WTC11 (cell line): ENCODE data around the gene GRWD1. TPM values are rescaled to one million over a fixed set of nuclear protein-coding genes. Genes with fewer than 3 reads are reported as not detected.

Source experiments
- ATAC-seq: fragments of 200-7000 bp; cut with Tn5 transposase; 2 replicates; pipeline ENCODE4 v1.10.0; 2021; ENCODE audit warnings: mild to moderate bottlenecking, moderate library complexity
- CTCF ChIA-PET: fragments of 300-600 bp; sonication (Branson Sonifier 250); formaldehyde crosslinking; loops from one replicate; lab custom pipeline; 2021; ENCODE audit warnings: antibody characterized with exemption; lab: Charles Lee
- POLR2A ChIA-PET: fragments of 350-600 bp; sonication (Branson Sonifier 250); formaldehyde crosslinking; loops from one replicate; lab custom pipeline; 2021; ENCODE audit warnings: antibody characterized with exemption; lab: Charles Lee
- DNase-seq: peaks from one replicate; pipeline ENCODE4 v3.0.0; 2021; ENCODE audit warnings: low spot score
- H3K27ac Mint-ChIP-seq: 2 replicates; pipeline ENCODE4 v1.8.0; 2021; ENCODE audit warnings: mixed read lengths
- H3K27me3 Mint-ChIP-seq: 2 replicates; pipeline ENCODE4 v1.8.0; 2021; ENCODE audit warnings: low read depth, mild to moderate bottlenecking, moderate library complexity, mixed read lengths
- H3K36me3 Mint-ChIP-seq: 2 replicates; pipeline ENCODE4 v1.8.0; 2021; ENCODE audit warnings: mixed read lengths
- H3K4me1 Mint-ChIP-seq: 2 replicates; pipeline ENCODE4 v1.8.0; 2022; ENCODE audit warnings: mixed read lengths
- H3K4me3 Mint-ChIP-seq: 2 replicates; pipeline ENCODE4 v1.8.0; 2021; ENCODE audit warnings: mild to moderate bottlenecking, moderate library complexity, mixed read lengths
- H3K9me3 Mint-ChIP-seq: 2 replicates; pipeline ENCODE4 v1.8.0; 2021; ENCODE audit warnings: mixed read lengths
- CBFB ChIP-seq: sonication (generic); formaldehyde crosslinking; IDR thresholded peaks from 2 replicates; pipeline ENCODE4 v1.8.1; 2022; ENCODE audit warnings: mild to moderate bottlenecking, low read depth, missing genetic modification reagents
- CREM ChIP-seq: sonication (generic); formaldehyde crosslinking; IDR thresholded peaks from 2 replicates; pipeline ENCODE4 v1.8.1; 2022; ENCODE audit warnings: mild to moderate bottlenecking, missing genetic modification reagents, moderate library complexity
- ESRRA ChIP-seq: sonication (generic); formaldehyde crosslinking; IDR thresholded peaks from 2 replicates; pipeline ENCODE4 v1.8.1; 2022; ENCODE audit warnings: mild to moderate bottlenecking, missing genetic modification reagents, borderline replicate concordance
- ETV6 ChIP-seq: sonication (generic); formaldehyde crosslinking; IDR thresholded peaks from 2 replicates; pipeline ENCODE4 v1.8.1; 2022; ENCODE audit warnings: mild to moderate bottlenecking, missing genetic modification reagents
- FOXK1 ChIP-seq: sonication (generic); formaldehyde crosslinking; IDR thresholded peaks from 2 replicates; pipeline ENCODE4 v1.8.0; 2022; ENCODE audit warnings: mild to moderate bottlenecking, moderate library complexity, missing genetic modification reagents
- FOXP1 ChIP-seq: sonication (generic); formaldehyde crosslinking; IDR thresholded peaks from 2 replicates; pipeline ENCODE4 v1.8.0; 2022; ENCODE audit warnings: missing genetic modification reagents, mild to moderate bottlenecking, moderate library complexity, borderline replicate concordance
- GABPB1 ChIP-seq: sonication (generic); formaldehyde crosslinking; IDR thresholded peaks from 2 replicates; pipeline ENCODE4 v1.8.1; 2023; ENCODE audit warnings: mild to moderate bottlenecking, missing genetic modification reagents
- GRHL2 ChIP-seq: fragments of 250-450 bp; sonication (Bioruptor Pico); IDR thresholded peaks from 2 replicates; pipeline ENCODE4 v1.8.0; 2022; ENCODE audit warnings: mild to moderate bottlenecking, moderate library complexity; ENCODE audit not compliant: insufficient replicate concordance, severe bottlenecking
- JUN ChIP-seq: sonication (generic); formaldehyde crosslinking; IDR thresholded peaks from 2 replicates; pipeline ENCODE4 v1.8.0; 2023; ENCODE audit warnings: mild to moderate bottlenecking, missing genetic modification reagents
- KAT7 ChIP-seq: sonication (generic); formaldehyde crosslinking; IDR thresholded peaks from 2 replicates; pipeline ENCODE4 v1.8.1; 2023; ENCODE audit warnings: missing genetic modification reagents, mild to moderate bottlenecking, borderline replicate concordance
- MXD4 ChIP-seq: fragments of 250-450 bp; sonication (Bioruptor Pico); IDR thresholded peaks from 2 replicates; pipeline ENCODE4 v1.8.0; 2021; ENCODE audit warnings: mild to moderate bottlenecking, moderate library complexity, borderline replicate concordance
- MYBL2 ChIP-seq: sonication (generic); formaldehyde crosslinking; IDR thresholded peaks from 2 replicates; pipeline ENCODE4 v1.8.1; 2023; ENCODE audit warnings: mild to moderate bottlenecking, moderate library complexity, missing genetic modification reagents
- NR3C1 ChIP-seq: sonication (generic); formaldehyde crosslinking; conservative IDR thresholded peaks from 2 replicates; pipeline ENCODE4 v1.8.1; 2023; ENCODE audit warnings: low read depth, mild to moderate bottlenecking, missing genetic modification reagents
- PRRX2 ChIP-seq: fragments of 250-450 bp; sonication (Bioruptor Pico); IDR thresholded peaks from 2 replicates; pipeline ENCODE4 v1.8.0; 2021; ENCODE audit warnings: mild to moderate bottlenecking
- TCF7 ChIP-seq: sonication (generic); formaldehyde crosslinking; IDR thresholded peaks from 2 replicates; pipeline ENCODE4 v1.8.0; 2022; ENCODE audit warnings: mild to moderate bottlenecking, low read depth, missing genetic modification reagents, moderate library complexity
- TEAD1 ChIP-seq: sonication (generic); formaldehyde crosslinking; IDR thresholded peaks from 2 replicates; pipeline ENCODE4 v1.8.0; 2022; ENCODE audit warnings: mild to moderate bottlenecking, missing genetic modification reagents
- ZNF121 ChIP-seq: sonication (generic); formaldehyde crosslinking; IDR thresholded peaks from 2 replicates; pipeline ENCODE4 v1.8.0; 2023; ENCODE audit warnings: missing genetic modification reagents
- ZNF138 ChIP-seq: sonication (generic); formaldehyde crosslinking; conservative IDR thresholded peaks from 2 replicates; pipeline ENCODE4 v1.8.1; 2022; ENCODE audit warnings: mild to moderate bottlenecking, moderate library complexity, missing genetic modification reagents
- ZNF263 ChIP-seq: sonication (generic); formaldehyde crosslinking; IDR thresholded peaks from 2 replicates; pipeline ENCODE4 v1.8.1; 2022; ENCODE audit warnings: low read depth, mild to moderate bottlenecking, moderate library complexity, missing genetic modification reagents
- ZNF317 ChIP-seq: sonication (generic); formaldehyde crosslinking; IDR thresholded peaks from 2 replicates; pipeline ENCODE4 v1.8.1; 2023; ENCODE audit warnings: low read depth, mild to moderate bottlenecking, moderate library complexity, missing genetic modification reagents, borderline replicate concordance
- total RNA-seq: library from RNA; stranded (reverse); gene quantifications from 3 replicates; pipeline ENCODE4 v1.2.3, GENCODE V29; 2021
- TF ChIP-seq, protein P1 (sequence below): sonication (generic); formaldehyde crosslinking; IDR thresholded peaks from 2 replicates; pipeline ENCODE4 v1.8.1; 2022; ENCODE audit warnings: low read depth, missing genetic modification reagents, borderline replicate concordance
- TF ChIP-seq, protein P2 (sequence below): sonication (generic); formaldehyde crosslinking; IDR thresholded peaks from 2 replicates; pipeline ENCODE4 v1.8.0; 2022; ENCODE audit warnings: mild to moderate bottlenecking, missing genetic modification reagents
- TF ChIP-seq, protein P3 (sequence below): sonication (generic); formaldehyde crosslinking; IDR thresholded peaks from 2 replicates; pipeline ENCODE4 v1.8.1; 2022; ENCODE audit warnings: missing genetic modification reagents, borderline replicate concordance
- TF ChIP-seq, protein P4 (sequence below): fragments of 250-450 bp; sonication (Bioruptor Pico); IDR thresholded peaks from 2 replicates; pipeline ENCODE4 v1.8.0; 2021; ENCODE audit warnings: mild to moderate bottlenecking
- TF ChIP-seq, protein P5 (sequence below): sonication (generic); formaldehyde crosslinking; IDR thresholded peaks from 2 replicates; pipeline ENCODE4 v1.8.1; 2023; ENCODE audit warnings: mild to moderate bottlenecking, moderate library complexity, missing genetic modification reagents

GRWD1 gene
- total RNA-seq, 1 experiment from 2014 or later: 67.2 TPM

DNA sequence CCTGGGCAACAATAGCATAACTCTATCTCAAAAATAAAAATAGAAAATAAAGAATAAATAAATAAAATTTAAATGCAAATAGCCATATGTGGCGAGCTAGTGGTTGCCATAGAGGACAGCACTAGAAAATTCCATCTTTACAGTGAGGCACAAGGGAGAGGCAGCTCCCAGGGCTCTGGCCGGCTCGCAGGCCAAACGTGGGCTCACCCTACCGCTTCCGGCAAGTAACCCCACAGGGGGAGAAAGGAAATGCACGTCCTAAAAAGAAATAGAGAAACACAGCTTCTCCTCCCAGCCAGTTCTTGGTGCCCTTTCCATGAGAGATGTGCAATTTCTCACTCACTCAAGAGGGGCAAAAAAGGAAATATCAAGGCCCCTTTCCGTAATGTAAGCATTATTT, 12.4 kb upstream of the GRWD1 start:
- Mint-ChIP-seq H3K4me3 (no peak overlapping the region), H3K27ac (no peak overlapping the region), H3K4me1 (peaks cover 7% of the 10 kb centered on the region), H3K27me3 (no peaks in the 10 kb centered on the region), H3K36me3 (peaks cover 32% of the 10 kb centered on the region), H3K9me3 (peaks cover 4% of the 10 kb centered on the region; the same call in 1 of the 2 replicates)
- ChIA-PET CTCF (interaction anchor here (0.7 to 2.2 kb wide), 7 partner anchors 12 to 119 kb away, joined by 3 to 21 read pairs (median 4); partner anchors contain the start of genes GRWD1 and KDELR1), POLR2A (interaction anchor here (0.6 to 0.9 kb wide), 2 partner anchors 10 to 21 kb away, joined by 3 to 4 read pairs; no protein-coding TSS in a partner anchor)
- TF ChIP-seq NR3C1 (CRISPR knock-in tag): no peak
- TF ChIP-seq, protein P1, sequence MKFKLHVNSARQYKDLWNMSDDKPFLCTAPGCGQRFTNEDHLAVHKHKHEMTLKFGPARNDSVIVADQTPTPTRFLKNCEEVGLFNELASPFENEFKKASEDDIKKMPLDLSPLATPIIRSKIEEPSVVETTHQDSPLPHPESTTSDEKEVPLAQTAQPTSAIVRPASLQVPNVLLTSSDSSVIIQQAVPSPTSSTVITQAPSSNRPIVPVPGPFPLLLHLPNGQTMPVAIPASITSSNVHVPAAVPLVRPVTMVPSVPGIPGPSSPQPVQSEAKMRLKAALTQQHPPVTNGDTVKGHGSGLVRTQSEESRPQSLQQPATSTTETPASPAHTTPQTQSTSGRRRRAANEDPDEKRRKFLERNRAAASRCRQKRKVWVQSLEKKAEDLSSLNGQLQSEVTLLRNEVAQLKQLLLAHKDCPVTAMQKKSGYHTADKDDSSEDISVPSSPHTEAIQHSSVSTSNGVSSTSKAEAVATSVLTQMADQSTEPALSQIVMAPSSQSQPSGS: no peak
- no peak for TF ChIP-seq KAT7 (CRISPR knock-in tag)
- TF ChIP-seq FOXK1 (CRISPR knock-in tag): no peak
- TF ChIP-seq JUN (CRISPR knock-in tag): no peak
- no peak for TF ChIP-seq ESRRA (CRISPR knock-in tag)
- TF ChIP-seq, protein P2, sequence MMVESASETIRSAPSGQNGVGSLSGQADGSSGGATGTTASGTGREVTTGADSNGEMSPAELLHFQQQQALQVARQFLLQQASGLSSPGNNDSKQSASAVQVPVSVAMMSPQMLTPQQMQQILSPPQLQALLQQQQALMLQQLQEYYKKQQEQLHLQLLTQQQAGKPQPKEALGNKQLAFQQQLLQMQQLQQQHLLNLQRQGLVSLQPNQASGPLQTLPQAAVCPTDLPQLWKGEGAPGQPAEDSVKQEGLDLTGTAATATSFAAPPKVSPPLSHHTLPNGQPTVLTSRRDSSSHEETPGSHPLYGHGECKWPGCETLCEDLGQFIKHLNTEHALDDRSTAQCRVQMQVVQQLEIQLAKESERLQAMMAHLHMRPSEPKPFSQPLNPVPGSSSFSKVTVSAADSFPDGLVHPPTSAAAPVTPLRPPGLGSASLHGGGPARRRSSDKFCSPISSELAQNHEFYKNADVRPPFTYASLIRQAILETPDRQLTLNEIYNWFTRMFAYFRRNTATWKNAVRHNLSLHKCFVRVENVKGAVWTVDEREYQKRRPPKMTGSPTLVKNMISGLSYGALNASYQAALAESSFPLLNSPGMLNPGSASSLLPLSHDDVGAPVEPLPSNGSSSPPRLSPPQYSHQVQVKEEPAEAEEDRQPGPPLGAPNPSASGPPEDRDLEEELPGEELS (CRISPR knock-in tag): no peak
- TF ChIP-seq ZNF263 (CRISPR knock-in tag): no peak
- no peak for TF ChIP-seq MXD4 (CRISPR knock-in tag)
- ATAC-seq (peak; percentile 65), DNase-seq (no peak)

DNA sequence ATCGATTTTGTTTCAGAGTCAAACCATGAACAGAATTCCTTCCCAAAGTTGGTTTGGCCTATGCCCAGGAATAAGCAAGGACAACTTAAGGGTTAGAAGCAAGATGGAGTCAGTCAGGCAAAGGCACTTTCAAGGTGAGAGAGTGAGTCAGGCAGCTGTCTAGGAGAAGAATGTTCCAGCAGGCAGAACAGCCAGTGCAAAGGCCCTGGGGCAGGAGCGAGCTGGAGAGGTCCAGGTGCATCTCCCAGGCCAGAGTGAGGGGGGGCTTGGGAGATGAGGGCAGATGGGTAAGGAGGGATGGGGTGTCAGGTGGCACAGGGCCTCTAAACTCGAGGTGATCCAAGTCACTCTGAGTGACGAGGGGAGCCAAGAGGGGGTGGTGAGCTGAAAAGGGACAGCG, 9.2 kb upstream of the GRWD1 start:
- Mint-ChIP-seq H3K9me3 (no peaks in the 10 kb centered on the region), H3K27ac (no peak overlapping the region), H3K36me3 (peaks cover 10% of the 10 kb centered on the region; the same call in 1 of the 2 replicates), H3K4me3 (no peak overlapping the region), H3K4me1 (peaks cover 7% of the 10 kb centered on the region), H3K27me3 (peaks cover 3% of the 10 kb centered on the region)
- ATAC-seq (no peak), DNase-seq (no peak)
- CTCF ChIA-PET: no interaction called here
- POLR2A ChIA-PET: no interaction called here
- no peak for TF ChIP-seq TEAD1 (CRISPR knock-in tag)
- no peak for TF ChIP-seq PRRX2 (CRISPR knock-in tag)
- no peak for TF ChIP-seq ETV6 (CRISPR knock-in tag)
- TF ChIP-seq, protein P3, sequence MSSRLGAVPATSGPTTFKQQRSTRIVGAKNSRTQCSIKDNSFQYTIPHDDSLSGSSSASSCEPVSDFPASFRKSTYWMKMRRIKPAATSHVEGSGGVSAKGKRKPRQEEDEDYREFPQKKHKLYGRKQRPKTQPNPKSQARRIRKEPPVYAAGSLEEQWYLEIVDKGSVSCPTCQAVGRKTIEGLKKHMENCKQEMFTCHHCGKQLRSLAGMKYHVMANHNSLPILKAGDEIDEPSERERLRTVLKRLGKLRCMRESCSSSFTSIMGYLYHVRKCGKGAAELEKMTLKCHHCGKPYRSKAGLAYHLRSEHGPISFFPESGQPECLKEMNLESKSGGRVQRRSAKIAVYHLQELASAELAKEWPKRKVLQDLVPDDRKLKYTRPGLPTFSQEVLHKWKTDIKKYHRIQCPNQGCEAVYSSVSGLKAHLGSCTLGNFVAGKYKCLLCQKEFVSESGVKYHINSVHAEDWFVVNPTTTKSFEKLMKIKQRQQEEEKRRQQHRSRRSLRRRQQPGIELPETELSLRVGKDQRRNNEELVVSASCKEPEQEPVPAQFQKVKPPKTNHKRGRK (CRISPR knock-in tag): no peak
- no peak for TF ChIP-seq ZNF317
- TF ChIP-seq ZNF138 (CRISPR knock-in tag): no peak
- no peak for TF ChIP-seq FOXP1
- no peak for TF ChIP-seq GRHL2 (CRISPR knock-in tag)
- no peak for TF ChIP-seq GABPB1
- no peak for TF ChIP-seq MYBL2 (CRISPR knock-in tag)
- TF ChIP-seq CREM: no peak
- no peak for TF ChIP-seq CBFB
- TF ChIP-seq TCF7: no peak
- no peak for TF ChIP-seq ZNF121 (CRISPR knock-in tag)
- TF ChIP-seq, protein P4, sequence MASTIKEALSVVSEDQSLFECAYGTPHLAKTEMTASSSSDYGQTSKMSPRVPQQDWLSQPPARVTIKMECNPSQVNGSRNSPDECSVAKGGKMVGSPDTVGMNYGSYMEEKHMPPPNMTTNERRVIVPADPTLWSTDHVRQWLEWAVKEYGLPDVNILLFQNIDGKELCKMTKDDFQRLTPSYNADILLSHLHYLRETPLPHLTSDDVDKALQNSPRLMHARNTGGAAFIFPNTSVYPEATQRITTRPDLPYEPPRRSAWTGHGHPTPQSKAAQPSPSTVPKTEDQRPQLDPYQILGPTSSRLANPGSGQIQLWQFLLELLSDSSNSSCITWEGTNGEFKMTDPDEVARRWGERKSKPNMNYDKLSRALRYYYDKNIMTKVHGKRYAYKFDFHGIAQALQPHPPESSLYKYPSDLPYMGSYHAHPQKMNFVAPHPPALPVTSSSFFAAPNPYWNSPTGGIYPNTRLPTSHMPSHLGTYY: no peak
- TF ChIP-seq, protein P5, sequence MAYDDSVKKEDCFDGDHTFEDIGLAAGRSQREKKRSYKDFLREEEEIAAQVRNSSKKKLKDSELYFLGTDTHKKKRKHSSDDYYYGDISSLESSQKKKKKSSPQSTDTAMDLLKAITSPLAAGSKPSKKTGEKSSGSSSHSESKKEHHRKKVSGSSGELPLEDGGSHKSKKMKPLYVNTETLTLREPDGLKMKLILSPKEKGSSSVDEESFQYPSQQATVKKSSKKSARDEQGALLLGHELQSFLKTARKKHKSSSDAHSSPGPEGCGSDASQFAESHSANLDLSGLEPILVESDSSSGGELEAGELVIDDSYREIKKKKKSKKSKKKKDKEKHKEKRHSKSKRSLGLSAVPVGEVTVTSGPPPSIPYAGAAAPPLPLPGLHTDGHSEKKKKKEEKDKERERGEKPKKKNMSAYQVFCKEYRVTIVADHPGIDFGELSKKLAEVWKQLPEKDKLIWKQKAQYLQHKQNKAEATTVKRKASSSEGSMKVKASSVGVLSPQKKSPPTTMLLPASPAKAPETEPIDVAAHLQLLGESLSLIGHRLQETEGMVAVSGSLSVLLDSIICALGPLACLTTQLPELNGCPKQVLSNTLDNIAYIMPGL (CRISPR knock-in tag): no peak
